Parathyroid adenoma (tissue), 2 donors: Measurements from ENCODE around the gene NHERF1.
A peak's percentile ranks its signal among the peaks of the same experiment; 100 is the strongest.

ENCODE experiments used
- H2AFZ ChIP-seq: fragments of 300-600 bp; sonication (generic); one replicate; pipeline ENCODE4 v1.7.0; 2017; ENCODE audit warnings: antibody characterized with exemption, mild to moderate bottlenecking
- H3K27ac ChIP-seq: fragments of 300-600 bp; sonication (generic); one replicate; pipeline ENCODE4 v1.7.0; 2017
- H3K27me3 ChIP-seq: fragments of 300-600 bp; sonication (generic); one replicate; pipeline ENCODE4 v1.7.0; 2017; ENCODE audit warnings: low read length; ENCODE audit not compliant: control insufficient read depth, insufficient read depth
- H3K36me3 ChIP-seq: fragments of 300-600 bp; sonication (generic); one replicate; pipeline ENCODE4 v1.7.0; 2017; ENCODE audit warnings: low read length; ENCODE audit not compliant: control insufficient read depth, insufficient read depth
- H3K4me1 ChIP-seq: fragments of 300-600 bp; sonication (generic); one replicate; pipeline ENCODE4 v1.7.0; 2017; ENCODE audit warnings: control low read depth
- H3K4me2 ChIP-seq: fragments of 300-600 bp; sonication (generic); one replicate; pipeline ENCODE4 v1.7.0; 2017; ENCODE audit warnings: low read length
- H3K4me3 ChIP-seq: fragments of 300-600 bp; sonication (generic); one replicate; pipeline ENCODE4 v1.7.0; 2017; ENCODE audit warnings: low read depth, low read length
- H3K79me2 ChIP-seq: fragments of 300-600 bp; sonication (generic); one replicate; pipeline ENCODE4 v1.7.0; 2017; ENCODE audit warnings: control low read depth
- H3K9ac ChIP-seq: fragments of 300-600 bp; sonication (generic); one replicate; pipeline ENCODE4 v1.7.0; 2017; ENCODE audit warnings: mild to moderate bottlenecking
- H3K9me3 ChIP-seq: fragments of 300-600 bp; sonication (generic); one replicate; pipeline ENCODE4 v1.7.0; 2017; ENCODE audit warnings: low read length; ENCODE audit not compliant: control insufficient read depth
- CTCF ChIP-seq: fragments of 300-600 bp; sonication (generic); IDR thresholded peaks from one replicate; pipeline ENCODE4 v1.7.0; 2017; ENCODE audit warnings: antibody characterized with exemption, mild to moderate bottlenecking
- donor health status: primary hyperparathyroidism.

The NHERF1 gene

GRCh38 chr17:74764751-74765286 lies 16.4 kb downstream of the NHERF1 start:
- H3K9me3 ChIP-seq = no peaks in the 10 kb centered on the region
- H3K27me3 ChIP-seq = no peaks in the 10 kb centered on the region
- H3K4me2 ChIP-seq = no peak overlapping the region
- no peaks in the 10 kb centered on the region for H3K36me3 ChIP-seq
- peaks cover 92% of the 10 kb centered on the region for H3K4me1 ChIP-seq
- TF ChIP-seq CTCF = no peak
- H3K9ac ChIP-seq = no peak overlapping the region
- peaks cover 34% of the 10 kb centered on the region for H3K79me2 ChIP-seq
- H3K27ac ChIP-seq = peak overlapping the region; percentile 20
- no peak overlapping the region for H3K4me3 ChIP-seq
- no peak overlapping the region for H2AFZ ChIP-seq

- no peak overlapping the region for H3K4me2 ChIP-seq
- H3K27ac ChIP-seq = peak overlapping the region; percentile 13
- no peak overlapping the region for H3K4me3 ChIP-seq
- no peaks in the 10 kb centered on the region for H3K27me3 ChIP-seq
- TF ChIP-seq CTCF = no peak
- H3K9ac ChIP-seq = no peak overlapping the region
- peaks cover 30% of the 10 kb centered on the region for H3K79me2 ChIP-seq
- no peak overlapping the region for H2AFZ ChIP-seq
- H3K4me1 ChIP-seq = peaks cover 88% of the 10 kb centered on the region
- H3K9me3 ChIP-seq = no peaks in the 10 kb centered on the region
- no peaks in the 10 kb centered on the region for H3K36me3 ChIP-seq
These were observed 18.0 kb downstream of the NHERF1 start for GRCh38 chr17:74766413-74766812.

- TF ChIP-seq CTCF = no peak
- H3K79me2 ChIP-seq = peaks cover 23% of the 10 kb centered on the region
- H3K36me3 ChIP-seq = no peaks in the 10 kb centered on the region
- no peak overlapping the region for H2AFZ ChIP-seq
- no peak overlapping the region for H3K4me2 ChIP-seq
- peaks cover 81% of the 10 kb centered on the region for H3K4me1 ChIP-seq
- H3K4me3 ChIP-seq = no peak overlapping the region
- H3K27ac ChIP-seq = peak overlapping the region; percentile 85
- no peaks in the 10 kb centered on the region for H3K27me3 ChIP-seq
- H3K9ac ChIP-seq = no peak overlapping the region
- H3K9me3 ChIP-seq = no peaks in the 10 kb centered on the region
These were observed 18.7 kb downstream of the NHERF1 start for GRCh38 chr17:74767111-74767516.

- H3K4me2 ChIP-seq = no peak overlapping the region
- peaks cover 70% of the 10 kb centered on the region for H3K4me1 ChIP-seq
- no peak overlapping the region for H3K9ac ChIP-seq
- H3K27ac ChIP-seq = peak overlapping the region; percentile 85
- no peaks in the 10 kb centered on the region for H3K36me3 ChIP-seq
- no peaks in the 10 kb centered on the region for H3K27me3 ChIP-seq
- no peaks in the 10 kb centered on the region for H3K9me3 ChIP-seq
- peak; percentile 31 for TF ChIP-seq CTCF
- peak overlapping the region; percentile 15 for H2AFZ ChIP-seq
- peaks cover 14% of the 10 kb centered on the region for H3K79me2 ChIP-seq
- H3K4me3 ChIP-seq = no peak overlapping the region
These were observed 19.8 kb downstream of the NHERF1 start for GRCh38 chr17:74768069-74768762.

- Histone ChIP-seq H3K79me2 (peaks cover 9% of the 10 kb centered on the region), H3K36me3 (no peaks in the 10 kb centered on the region), H3K4me3 (no peak overlapping the region), H3K9ac (no peak overlapping the region), H3K9me3 (no peaks in the 10 kb centered on the region), H3K27ac (peak overlapping the region; percentile 85), H3K27me3 (no peaks in the 10 kb centered on the region), H3K4me2 (no peak overlapping the region), H3K4me1 (peaks cover 66% of the 10 kb centered on the region), H2AFZ (no peak overlapping the region)
- TF ChIP-seq CTCF = no peak
These were observed 20.3 kb downstream of the NHERF1 start for GRCh38 chr17:74768763-74769114.
